IMR-90 (cell line): ENCODE measurements around the gene FAM174C.

Experiments
- BHLHE40 ChIP-seq: fragments of 150-350 bp; IDR thresholded peaks from 2 replicates; pipeline ENCODE4 v1.6.1; 2016; ENCODE audit warnings: mild to moderate bottlenecking, low read depth, low read length
- CEBPB ChIP-seq: IDR thresholded peaks from 2 replicates; pipeline ENCODE4 v1.6.1; 2012; ENCODE audit warnings: low read depth, low read length, improper control_type of control experiment
- CHD1 ChIP-seq: IDR thresholded peaks from 2 replicates; pipeline ENCODE4 v1.6.1; 2012; ENCODE audit warnings: low read depth, low read length, improper control_type of control experiment
- FOS ChIP-seq: fragments of 150-350 bp; IDR thresholded peaks from 2 replicates; pipeline ENCODE4 v1.6.1; 2016; ENCODE audit warnings: low read depth, low read length
- MAFK ChIP-seq: IDR thresholded peaks from 2 replicates; pipeline ENCODE4 v1.6.1; 2012; ENCODE audit warnings: low read depth, low read length, improper control_type of control experiment
- MAZ ChIP-seq: IDR thresholded peaks from 2 replicates; pipeline ENCODE4 v1.6.1; 2012; ENCODE audit warnings: low read depth, mild to moderate bottlenecking, low read length, improper control_type of control experiment, moderate library complexity, borderline replicate concordance
- MXI1 ChIP-seq: IDR thresholded peaks from 2 replicates; pipeline ENCODE4 v1.6.1; 2012; ENCODE audit warnings: low read depth, mild to moderate bottlenecking, low read length, moderate library complexity, borderline replicate concordance
- POLR2A ChIP-seq: IDR thresholded peaks from 2 replicates; pipeline ENCODE4 v1.6.1; 2012; ENCODE audit warnings: mild to moderate bottlenecking, low read depth, low read length
- RAD21 ChIP-seq: IDR thresholded peaks from 2 replicates; pipeline ENCODE4 v1.6.1; 2012; ENCODE audit warnings: low read length, improper control_type of control experiment
- RFX5 ChIP-seq: IDR thresholded peaks from 2 replicates; pipeline ENCODE4 v1.8.0; 2012; ENCODE audit warnings: low read depth, mild to moderate bottlenecking, low read length, moderate library complexity
- SMC3 ChIP-seq: fragments of 150-350 bp; IDR thresholded peaks from 2 replicates; pipeline ENCODE4 v1.6.1; 2016; ENCODE audit warnings: low read depth, mild to moderate bottlenecking, antibody characterized with exemption, low read length, moderate library complexity
- TF ChIP-seq, protein P1 (sequence below): conservative IDR thresholded peaks from 2 replicates; pipeline ENCODE4 v1.5.1; 2012; ENCODE audit warnings: mild to moderate bottlenecking, low read depth, low read length, improper control_type of control experiment
- TF ChIP-seq, protein P2 (sequence below): fragments of 150-350 bp; IDR thresholded peaks from 2 replicates; pipeline ENCODE4 v1.6.1; 2017; ENCODE audit warnings: mild to moderate bottlenecking, antibody characterized with exemption, low read length, low read depth
- TF ChIP-seq, protein P3 (sequence below): fragments of 150-350 bp; IDR thresholded peaks from 2 replicates; pipeline ENCODE4 v1.6.1; 2016; ENCODE audit warnings: low read depth, mild to moderate bottlenecking, low read length, moderate library complexity, borderline replicate concordance

DNA sequence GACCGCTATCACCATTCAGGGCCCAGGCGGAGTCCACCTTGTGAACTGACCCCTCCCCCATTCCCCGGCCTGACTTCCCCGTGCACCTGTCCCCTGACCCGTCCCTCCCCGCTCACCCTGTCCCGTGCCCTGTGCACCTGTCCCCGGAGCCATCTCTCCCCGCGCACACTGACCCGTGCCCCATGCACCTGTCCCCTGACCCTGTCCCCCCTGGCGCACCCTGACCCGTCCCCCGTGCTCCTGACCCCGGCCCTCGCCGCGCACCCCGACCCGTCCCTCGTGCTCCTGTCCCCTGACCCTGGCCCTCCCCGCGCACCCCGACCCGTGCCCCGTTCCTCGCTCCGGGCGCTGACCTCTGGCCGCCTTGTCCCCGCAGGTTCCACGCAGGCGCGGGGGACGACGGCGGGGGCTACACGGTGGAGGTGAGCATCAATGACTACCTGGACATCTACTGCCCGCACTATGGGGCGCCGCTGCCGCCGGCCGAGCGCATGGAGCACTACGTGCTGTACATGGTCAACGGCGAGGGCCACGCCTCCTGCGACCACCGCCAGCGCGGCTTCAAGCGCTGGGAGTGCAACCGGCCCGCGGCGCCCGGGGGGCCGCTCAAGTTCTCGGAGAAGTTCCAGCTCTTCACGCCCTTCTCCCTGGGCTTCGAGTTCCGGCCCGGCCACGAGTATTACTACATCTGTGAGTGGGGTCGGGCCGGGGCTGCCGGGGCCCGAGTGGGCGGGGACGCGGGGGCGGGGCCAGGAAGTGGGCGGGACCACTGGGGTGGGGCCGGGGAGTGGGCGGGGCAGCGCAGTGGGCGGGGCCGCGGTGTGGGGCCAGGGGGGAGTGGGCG, 20.1 kb downstream of the FAM174C start:
- TF ChIP-seq, protein P1, sequence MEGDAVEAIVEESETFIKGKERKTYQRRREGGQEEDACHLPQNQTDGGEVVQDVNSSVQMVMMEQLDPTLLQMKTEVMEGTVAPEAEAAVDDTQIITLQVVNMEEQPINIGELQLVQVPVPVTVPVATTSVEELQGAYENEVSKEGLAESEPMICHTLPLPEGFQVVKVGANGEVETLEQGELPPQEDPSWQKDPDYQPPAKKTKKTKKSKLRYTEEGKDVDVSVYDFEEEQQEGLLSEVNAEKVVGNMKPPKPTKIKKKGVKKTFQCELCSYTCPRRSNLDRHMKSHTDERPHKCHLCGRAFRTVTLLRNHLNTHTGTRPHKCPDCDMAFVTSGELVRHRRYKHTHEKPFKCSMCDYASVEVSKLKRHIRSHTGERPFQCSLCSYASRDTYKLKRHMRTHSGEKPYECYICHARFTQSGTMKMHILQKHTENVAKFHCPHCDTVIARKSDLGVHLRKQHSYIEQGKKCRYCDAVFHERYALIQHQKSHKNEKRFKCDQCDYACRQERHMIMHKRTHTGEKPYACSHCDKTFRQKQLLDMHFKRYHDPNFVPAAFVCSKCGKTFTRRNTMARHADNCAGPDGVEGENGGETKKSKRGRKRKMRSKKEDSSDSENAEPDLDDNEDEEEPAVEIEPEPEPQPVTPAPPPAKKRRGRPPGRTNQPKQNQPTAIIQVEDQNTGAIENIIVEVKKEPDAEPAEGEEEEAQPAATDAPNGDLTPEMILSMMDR, result no peak
- TF ChIP-seq POLR2A (no peak), MXI1 (no peak), CHD1 (no peak), RAD21 (no peak), CEBPB (no peak), RFX5 (no peak), MAZ (no peak), SMC3 (no peak), MAFK (no peak), FOS (no peak), BHLHE40 (no peak)
- TF ChIP-seq, protein P2, sequence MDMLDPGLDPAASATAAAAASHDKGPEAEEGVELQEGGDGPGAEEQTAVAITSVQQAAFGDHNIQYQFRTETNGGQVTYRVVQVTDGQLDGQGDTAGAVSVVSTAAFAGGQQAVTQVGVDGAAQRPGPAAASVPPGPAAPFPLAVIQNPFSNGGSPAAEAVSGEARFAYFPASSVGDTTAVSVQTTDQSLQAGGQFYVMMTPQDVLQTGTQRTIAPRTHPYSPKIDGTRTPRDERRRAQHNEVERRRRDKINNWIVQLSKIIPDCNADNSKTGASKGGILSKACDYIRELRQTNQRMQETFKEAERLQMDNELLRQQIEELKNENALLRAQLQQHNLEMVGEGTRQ, result no peak
- TF ChIP-seq, protein P3, sequence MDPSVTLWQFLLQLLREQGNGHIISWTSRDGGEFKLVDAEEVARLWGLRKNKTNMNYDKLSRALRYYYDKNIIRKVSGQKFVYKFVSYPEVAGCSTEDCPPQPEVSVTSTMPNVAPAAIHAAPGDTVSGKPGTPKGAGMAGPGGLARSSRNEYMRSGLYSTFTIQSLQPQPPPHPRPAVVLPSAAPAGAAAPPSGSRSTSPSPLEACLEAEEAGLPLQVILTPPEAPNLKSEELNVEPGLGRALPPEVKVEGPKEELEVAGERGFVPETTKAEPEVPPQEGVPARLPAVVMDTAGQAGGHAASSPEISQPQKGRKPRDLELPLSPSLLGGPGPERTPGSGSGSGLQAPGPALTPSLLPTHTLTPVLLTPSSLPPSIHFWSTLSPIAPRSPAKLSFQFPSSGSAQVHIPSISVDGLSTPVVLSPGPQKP, result no peak
